GM23338 (cell line): ENCODE results near the gene S100P.

Experiments
- CREB1 ChIP-seq: fragments of 250-450 bp; sonication (Bioruptor Pico); IDR thresholded peaks from 2 replicates; pipeline ENCODE4 v1.5.0; 2020; ENCODE audit warnings: low read depth, mild to moderate bottlenecking, moderate library complexity
- CTCF ChIP-seq, 2 experiments: fragments of 200-600 bp in 1 of 2; sonication (generic) in 1 of 2; conservative IDR thresholded peaks; 2 replicates each; pipeline versions ENCODE4 v1.5.1 to v1.6.1; 2016 to 2017; ENCODE audit warnings: antibody characterized with exemption in 2 of 2, low read depth in 2 of 2, mild to moderate bottlenecking in 2 of 2, moderate library complexity in 1 of 2
- EZH2phosphoT487 ChIP-seq: fragments of 200-600 bp; sonication (generic); IDR thresholded peaks from one replicate; pipeline ENCODE4 v1.8.1; 2018; ENCODE audit warnings: antibody characterized with exemption; ENCODE audit not compliant: unreplicated experiment
- POLR2AphosphoS5 ChIP-seq: IDR thresholded peaks from 2 replicates; pipeline ENCODE4 v1.6.1; 2016; ENCODE audit warnings: antibody characterized with exemption, low read depth
- REST ChIP-seq: IDR thresholded peaks from one replicate; pipeline ENCODE4 v1.6.1; 2018; ENCODE audit warnings: antibody characterized with exemption; ENCODE audit not compliant: unreplicated experiment
- STAT1 ChIP-seq: IDR thresholded peaks from one replicate; pipeline ENCODE4 v1.6.1; 2016; ENCODE audit warnings: antibody characterized with exemption; ENCODE audit not compliant: unreplicated experiment

- TF ChIP-seq CTCF (conservative IDR thresholded peaks at IDR 0.05; ENCODE audit: low read depth in 2 of 2) (no peak), POLR2AphosphoS5 (no peak), STAT1 (no peak), EZH2phosphoT487 (no peak), REST (no peak), CREB1 (CRISPR knock-in tag) (no peak)
Measured at GRCh38 chr4:6732441-6733357, 39.0 kb downstream of the S100P start.
